ENCODE results near the gene SPOCK1.

Gene SPOCK1

GRCh38 chr5:137335493-137335892 is 163.6 kb downstream of the SPOCK1 start:
- no peak for TF ChIP-seq CTCF (IDR thresholded peaks at IDR 0.05; ENCODE audit: low read depth, low read length)
- no peak for TF ChIP-seq POLR2A (IDR thresholded peaks at IDR 0.05; ENCODE audit: extremely low read depth, insufficient read length)
- TF ChIP-seq MYC (IDR thresholded peaks at IDR 0.05; ENCODE audit: low read depth, low read length): no peak
- TF ChIP-seq, protein P1, sequence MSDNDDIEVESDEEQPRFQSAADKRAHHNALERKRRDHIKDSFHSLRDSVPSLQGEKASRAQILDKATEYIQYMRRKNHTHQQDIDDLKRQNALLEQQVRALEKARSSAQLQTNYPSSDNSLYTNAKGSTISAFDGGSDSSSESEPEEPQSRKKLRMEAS (IDR thresholded peaks at IDR 0.05; ENCODE audit: low read depth, low read length): no peak
- no peak for DNase-seq (ENCODE audit: low read depth)
- no peak overlapping the region for H3K4me3 ChIP-seq (ENCODE audit: low read depth, low read length)

GRCh38 chr5:137333928-137334327 is 165.2 kb downstream of the SPOCK1 start:
- DNase-seq (ENCODE audit: low read depth): no peak
- H3K4me3 ChIP-seq (ENCODE audit: low read depth, low read length): no peak overlapping the region
- no peak for TF ChIP-seq CTCF (IDR thresholded peaks at IDR 0.05; ENCODE audit: low read depth, low read length)
- TF ChIP-seq POLR2A (IDR thresholded peaks at IDR 0.05; ENCODE audit: extremely low read depth, insufficient read length): no peak
- TF ChIP-seq, protein P1 (IDR thresholded peaks at IDR 0.05; ENCODE audit: low read depth, low read length): no peak
- no peak for TF ChIP-seq MYC (IDR thresholded peaks at IDR 0.05; ENCODE audit: low read depth, low read length)

DNA sequence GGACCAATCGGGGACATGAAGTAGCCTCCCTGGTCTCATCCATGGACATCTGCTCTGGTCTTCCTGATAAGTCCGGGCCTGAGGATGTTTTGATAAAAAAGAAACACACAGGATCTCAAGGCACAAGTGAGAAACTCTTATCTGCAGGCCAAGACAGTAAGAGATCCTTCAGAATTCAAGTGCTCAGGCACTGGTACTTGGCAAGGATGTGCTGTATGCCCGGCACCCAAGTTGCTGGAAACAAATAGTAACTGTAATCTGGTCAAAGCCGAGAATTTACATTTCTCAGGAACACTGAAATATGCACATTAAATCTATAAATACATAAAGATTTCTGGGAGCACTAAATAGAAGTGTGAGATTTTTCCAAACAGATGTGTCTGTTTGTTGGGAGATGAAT is 165.7 kb downstream of the SPOCK1 start:
- TF ChIP-seq, protein P1 (IDR thresholded peaks at IDR 0.05; ENCODE audit: low read depth, low read length): no peak
- TF ChIP-seq MYC (IDR thresholded peaks at IDR 0.05; ENCODE audit: low read depth, low read length) (no peak), CTCF (IDR thresholded peaks at IDR 0.05; ENCODE audit: low read depth, low read length) (no peak), POLR2A (IDR thresholded peaks at IDR 0.05; ENCODE audit: extremely low read depth, insufficient read length) (no peak)
- H3K4me3 ChIP-seq (ENCODE audit: low read depth, low read length): no peak overlapping the region

DNA sequence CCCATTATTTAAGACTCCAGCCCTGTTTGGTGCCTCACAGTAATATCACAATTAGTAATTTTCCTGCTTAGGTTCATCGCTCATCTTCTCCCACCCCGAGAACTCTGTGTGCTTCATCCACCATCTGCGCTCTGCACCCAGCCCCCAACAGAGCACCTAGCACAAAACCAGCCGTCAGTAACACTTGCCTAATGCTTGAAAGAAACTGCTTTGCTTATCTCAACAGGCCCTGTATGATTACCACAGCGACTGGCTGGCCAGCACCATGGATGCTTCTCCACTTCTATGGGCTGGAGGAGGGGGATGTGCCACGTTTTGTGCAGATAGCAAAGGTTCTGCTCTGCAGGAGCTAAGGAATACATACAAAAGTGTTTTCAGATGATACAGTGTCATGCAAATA is 166.8 kb downstream of the SPOCK1 start:
- TF ChIP-seq, protein P1 (IDR thresholded peaks at IDR 0.05; ENCODE audit: low read depth, low read length): no peak
- TF ChIP-seq MYC (IDR thresholded peaks at IDR 0.05; ENCODE audit: low read depth, low read length) (no peak), CTCF (IDR thresholded peaks at IDR 0.05; ENCODE audit: low read depth, low read length) (no peak), POLR2A (IDR thresholded peaks at IDR 0.05; ENCODE audit: extremely low read depth, insufficient read length) (no peak)
- no peak overlapping the region for H3K4me3 ChIP-seq (ENCODE audit: low read depth, low read length)
- no peak for DNase-seq (ENCODE audit: low read depth)

More for the DNA sequence above, 165.7 kb downstream of the SPOCK1 start:
- no peak for DNase-seq (ENCODE audit: low read depth)

GRCh38 chr5:137329586-137330296 is 169.4 kb downstream of the SPOCK1 start:
- TF ChIP-seq POLR2A (IDR thresholded peaks at IDR 0.05; ENCODE audit: extremely low read depth, insufficient read length): no peak
- TF ChIP-seq MYC (IDR thresholded peaks at IDR 0.05; ENCODE audit: low read depth, low read length): no peak
- TF ChIP-seq CTCF (IDR thresholded peaks at IDR 0.05; ENCODE audit: low read depth, low read length): no peak
- TF ChIP-seq, protein P1 (IDR thresholded peaks at IDR 0.05; ENCODE audit: low read depth, low read length): no peak
- no peak for DNase-seq (ENCODE audit: low read depth)
- H3K4me3 ChIP-seq (ENCODE audit: low read depth, low read length): no peak overlapping the region
